HG03342 (cell line): ENCODE measurements around the gene FANK1.

Source experiments
- ATAC-seq: cut with Tn5 transposase; IDR thresholded peaks from one replicate; pipeline ENCODE4 v1.9.1; 2021; ENCODE audit warnings: mild to moderate bottlenecking, moderate library complexity; ENCODE audit not compliant: unreplicated experiment

The FANK1 gene

DNA sequence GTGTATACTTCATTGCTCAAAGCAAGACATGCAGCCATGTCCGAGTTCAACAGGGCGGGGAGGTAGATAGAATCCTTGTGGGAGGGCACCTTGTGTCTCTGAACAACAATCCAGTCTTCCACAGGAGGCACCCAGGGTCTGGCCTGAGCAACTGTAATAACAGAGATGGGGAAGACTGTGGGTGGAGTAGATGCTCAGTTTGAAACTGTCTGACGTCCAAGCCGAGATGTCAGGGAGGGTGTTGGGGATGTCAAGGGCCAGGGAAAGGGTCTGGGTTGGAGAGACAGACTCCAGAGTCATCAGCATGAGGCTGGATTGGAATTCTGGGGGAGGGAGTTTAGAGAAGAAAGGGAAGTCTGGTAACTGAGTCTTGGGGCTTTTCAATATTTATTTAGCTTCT is 88.0 kb downstream of the FANK1 start:
- no peak for ATAC-seq

DNA sequence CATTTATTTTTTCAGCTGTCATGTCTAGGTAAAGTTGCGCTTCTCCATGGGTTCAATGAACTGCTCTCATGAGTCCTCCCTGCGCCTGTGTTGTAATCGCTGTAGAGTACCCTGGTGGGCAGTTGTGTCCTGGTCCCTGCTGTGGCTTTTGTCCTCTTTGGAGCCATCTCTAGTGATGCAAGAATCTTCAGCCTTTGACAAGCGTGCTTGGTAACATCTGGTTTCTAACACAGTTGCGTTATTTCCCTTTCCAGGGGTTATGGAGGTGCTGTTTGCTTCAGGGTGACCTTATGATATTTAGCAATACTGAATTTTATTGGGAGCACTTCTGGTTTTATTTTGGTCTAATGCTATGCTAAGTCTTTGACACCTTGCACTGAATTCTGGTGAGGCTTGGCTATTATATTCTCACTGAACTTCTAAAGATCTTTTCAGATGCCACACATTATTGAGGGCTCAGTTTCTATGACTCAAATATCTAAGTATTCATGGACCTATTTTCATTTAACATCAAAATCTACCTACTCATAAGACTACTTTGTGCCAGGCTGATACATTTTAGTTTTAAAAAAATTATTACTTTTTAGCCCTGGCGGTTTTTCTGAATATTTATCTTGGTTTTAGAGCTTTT is 88.6 kb downstream of the FANK1 start:
- no peak for ATAC-seq

DNA sequence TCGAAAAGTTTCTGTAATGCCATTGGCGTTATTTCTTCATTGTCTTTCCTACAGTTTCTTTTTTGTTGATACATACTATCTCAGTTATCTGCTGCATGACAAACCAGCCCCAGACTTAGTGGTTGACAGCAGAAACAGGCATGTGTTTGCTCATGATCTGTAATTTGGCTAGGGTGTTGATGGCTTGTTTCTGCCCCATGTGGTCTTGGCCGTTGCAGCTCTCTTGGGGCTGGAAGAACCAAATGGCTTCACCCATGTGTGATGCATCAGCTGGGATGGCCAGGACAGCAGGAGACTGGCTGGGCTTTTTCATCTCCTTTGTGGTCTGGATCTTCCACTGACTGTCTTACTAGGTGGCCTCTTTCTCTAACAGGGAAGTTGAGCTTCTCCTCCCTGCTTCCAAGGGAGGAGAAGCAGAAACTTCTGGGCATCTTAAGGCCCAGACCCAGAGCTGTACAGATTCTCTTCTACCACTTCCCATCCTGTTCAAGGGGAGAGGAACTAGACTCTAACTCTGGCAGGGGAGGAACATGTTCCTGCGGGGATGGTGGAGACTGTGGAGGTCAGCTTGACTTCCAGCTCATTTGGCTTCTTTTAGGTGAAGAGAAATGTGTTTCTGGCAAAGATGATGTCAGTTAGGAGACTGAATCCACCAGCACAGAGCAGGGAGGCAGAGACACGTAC is 89.3 kb downstream of the FANK1 start:
- ATAC-seq = no peak

DNA sequence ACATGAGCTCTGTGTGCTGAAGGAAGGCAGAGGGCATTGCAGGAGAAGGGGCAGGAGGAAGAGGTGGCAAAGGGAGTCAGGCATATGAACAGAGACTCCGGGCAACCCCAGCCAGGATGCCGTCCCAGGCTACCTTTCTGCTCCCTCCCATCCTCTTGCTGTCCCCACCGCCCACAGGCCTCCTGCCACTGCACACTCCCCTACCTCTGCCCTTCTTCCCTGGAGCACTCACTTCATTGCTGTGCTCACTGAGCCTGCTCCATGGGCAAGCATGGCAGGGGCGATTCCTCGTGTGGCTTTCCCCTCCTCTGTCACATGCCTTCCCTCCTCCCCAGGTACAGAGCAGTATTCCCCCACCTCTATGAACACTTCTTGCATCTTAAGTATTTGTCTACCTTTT is 93.4 kb downstream of the FANK1 start:
- ATAC-seq = no peak

DNA sequence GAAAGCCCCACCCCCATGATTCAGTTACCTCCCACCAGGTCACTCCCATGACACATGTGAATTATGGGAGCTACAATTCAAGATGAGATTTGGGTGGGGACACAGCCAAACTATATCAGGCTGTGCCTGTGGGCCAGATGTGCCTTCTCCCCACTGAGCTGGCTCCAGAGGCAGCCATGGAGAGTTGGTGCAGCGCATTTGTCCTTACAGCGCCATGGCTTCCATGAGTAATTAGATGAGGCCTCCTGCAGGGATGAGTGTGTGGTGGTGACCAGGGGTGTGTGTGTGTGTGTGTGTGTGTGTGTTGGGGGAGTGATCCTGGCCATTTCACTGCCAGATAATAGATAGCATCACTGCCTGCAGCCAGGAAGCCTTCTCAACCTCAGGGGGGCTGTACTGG is 94.6 kb downstream of the FANK1 start:
- ATAC-seq = no peak

DNA sequence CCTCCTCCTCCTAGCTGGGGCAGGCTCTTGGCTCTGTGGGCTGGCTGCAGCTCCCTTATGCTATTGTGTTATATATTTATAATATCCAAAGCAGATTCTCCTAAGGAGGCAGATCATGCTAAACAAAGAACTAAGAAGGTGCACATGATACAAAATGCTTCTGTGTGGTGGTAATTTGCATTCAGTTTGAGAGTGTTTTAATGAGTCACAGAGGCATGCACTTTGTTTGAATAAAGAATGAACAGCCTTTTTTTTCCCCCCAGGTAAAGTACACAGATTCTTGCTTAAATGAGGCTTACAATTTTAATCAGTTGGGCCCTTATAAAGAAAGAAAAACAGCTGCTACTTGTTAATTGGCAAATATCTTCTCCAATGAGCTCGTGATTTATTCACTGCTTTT is 95.0 kb downstream of the FANK1 start:
- ATAC-seq = no peak

DNA sequence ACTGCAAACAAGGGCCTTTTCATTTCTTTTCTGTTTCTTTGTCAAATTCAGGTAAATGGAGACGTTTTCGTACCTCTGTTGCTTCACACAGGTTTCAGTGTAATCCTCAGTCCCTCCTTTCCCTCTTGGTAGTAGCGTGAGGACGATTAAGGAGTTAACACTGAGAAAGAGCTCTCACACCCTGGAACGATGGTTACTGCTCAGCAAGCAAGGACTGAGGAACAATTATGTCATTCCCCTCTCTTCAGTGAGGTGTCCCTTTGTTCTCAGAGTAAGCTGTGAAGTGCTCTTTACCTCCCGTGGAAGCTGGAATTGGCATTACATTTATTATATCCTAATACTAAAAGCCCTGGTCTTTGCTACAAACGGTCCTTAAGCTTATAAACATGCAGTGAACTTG is 95.9 kb downstream of the FANK1 start:
- no peak for ATAC-seq

DNA sequence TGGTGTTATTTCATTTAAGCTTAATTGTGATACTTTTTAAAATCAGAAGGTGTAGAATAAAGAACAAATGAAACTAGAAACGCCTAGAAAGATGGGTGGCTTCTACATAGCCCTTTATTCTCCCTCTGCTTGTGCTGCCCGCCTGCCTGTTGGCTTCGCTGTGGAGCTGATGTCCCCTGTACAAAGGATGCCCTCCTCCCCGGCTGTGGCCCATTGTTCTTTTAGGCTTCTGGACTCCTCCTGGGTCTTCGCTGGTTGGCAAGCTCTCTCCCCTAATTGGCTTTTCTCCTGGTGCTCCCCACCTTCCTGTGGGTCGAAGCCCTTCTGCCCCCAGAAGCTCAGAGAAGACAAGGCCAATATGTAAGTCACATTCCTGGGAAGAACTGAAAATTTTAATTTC is 98.2 kb downstream of the FANK1 start:
- no peak for ATAC-seq

DNA sequence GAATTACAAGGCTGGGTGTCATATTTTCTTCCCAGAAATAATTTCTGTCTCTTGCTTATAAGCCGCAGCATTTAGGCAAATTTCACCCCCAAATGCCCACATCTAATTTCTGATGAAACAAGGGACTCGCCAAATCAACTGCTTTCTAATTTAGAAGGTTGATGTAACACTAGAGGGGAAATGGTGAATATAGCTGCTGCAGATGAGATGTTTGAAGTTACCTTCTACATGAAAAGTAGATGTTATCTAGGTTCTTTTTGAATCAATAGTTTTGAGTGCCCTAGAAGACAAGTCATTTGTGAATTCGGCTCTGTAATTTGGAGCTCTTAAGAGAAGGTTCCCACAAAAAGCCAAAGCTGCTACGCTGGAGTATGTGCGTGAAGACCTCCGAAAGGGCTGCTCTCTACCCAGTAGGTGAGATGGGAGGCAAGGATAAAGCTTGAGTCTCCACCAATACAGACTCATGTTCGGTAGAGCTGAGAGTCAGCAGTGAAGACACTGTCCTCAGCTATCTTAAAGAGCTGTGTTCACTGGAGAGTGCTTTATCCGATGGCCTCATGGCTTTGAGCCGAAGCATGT is 99.5 kb downstream of the FANK1 start:
- ATAC-seq = no peak

DNA sequence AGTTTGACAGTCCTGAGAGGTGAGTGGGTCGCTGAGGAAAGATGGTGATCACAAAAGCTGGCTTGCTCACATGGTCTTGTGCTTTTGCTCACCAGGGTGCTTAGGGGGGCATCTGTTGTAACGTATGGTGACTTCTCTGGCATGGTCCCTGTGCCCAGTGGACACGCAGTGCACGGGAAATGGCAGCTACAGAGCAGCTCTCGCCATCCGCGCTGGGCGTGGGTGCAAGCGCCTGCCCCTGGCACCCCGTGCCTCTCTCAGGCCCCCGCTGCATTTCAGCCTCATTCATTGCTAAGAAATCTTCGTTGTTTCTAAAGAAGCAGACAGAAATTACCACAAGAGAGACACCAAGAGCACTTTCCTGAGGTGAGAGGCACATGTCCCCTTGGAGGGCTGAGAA is 101.2 kb downstream of the FANK1 start:
- no peak for ATAC-seq

DNA sequence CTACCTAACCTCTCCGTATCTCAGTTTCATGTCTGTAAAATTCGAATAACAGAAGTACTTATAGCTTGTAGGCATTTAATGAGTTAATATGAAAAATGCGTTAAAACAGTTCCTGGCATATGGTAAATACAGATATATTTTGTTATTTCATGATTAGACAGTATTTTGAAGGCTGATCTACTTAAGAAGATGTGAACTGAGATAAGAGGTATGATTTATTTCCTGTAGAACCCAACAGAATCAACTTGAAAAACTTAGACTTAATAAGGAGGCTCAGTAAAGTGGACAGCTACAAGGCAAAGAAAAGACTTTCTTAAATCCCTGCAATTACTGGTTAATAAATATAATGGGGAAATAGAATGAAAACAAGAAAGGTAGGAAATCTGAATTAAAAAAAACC is 103.3 kb downstream of the FANK1 start:
- ATAC-seq = no peak

DNA sequence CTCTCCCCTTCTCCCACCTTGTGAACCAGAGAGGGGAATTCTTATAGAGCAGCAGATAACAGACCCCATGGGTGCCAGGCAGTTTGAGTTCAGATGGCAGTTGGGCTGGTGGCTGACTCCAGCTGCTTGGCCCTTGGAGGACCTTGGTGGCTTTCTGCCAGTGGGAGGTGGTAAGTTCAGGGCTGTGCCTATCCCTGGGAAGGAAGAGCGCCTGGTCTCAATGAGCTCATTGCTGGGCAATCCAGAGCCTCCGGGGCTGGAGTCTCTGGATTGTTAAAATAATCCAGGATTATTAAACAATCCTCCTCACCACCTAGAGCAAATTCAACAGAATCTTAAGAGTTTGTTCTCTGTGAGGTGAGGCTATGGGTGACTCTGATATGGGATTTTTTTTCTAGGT is 105.2 kb downstream of the FANK1 start:
- ATAC-seq = no peak

DNA sequence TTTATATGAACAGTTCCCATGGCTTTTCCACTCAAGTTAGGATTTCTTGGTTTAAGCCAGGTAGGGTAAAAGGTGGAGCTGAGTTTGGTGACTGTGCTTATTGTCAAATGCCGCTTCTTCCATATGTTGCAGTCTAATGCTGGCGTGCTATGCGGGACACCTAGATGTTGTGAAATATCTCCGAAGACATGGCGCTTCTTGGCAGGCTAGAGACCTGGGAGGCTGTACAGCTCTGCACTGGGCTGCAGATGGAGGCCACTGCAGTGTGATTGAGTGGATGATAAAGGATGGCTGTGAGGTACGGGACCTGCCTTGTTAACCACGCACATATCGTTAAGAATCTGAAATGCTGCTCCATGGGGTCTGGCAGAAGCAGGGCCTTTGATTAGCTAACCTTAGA is 108.4 kb downstream of the FANK1 start:
- ATAC-seq = no peak

DNA sequence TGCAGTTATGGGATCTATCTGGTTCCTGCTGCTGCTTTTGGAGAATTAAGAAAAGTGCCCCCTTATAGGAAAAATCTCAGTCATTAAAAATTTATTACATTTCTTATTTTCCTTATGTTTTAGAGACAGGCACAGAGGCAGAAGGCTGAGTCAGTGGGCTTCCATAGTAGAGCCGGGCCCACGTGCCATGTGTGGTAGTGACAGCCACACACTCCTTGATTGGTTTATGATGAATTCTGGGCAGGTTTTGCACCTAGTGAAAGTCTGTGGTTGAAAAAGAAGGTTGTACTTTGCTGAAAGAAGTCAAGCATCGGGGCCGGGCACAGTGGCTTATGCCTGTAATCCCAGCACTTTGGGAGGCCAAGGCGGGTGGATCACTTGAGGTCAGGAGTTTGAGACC is 109.9 kb downstream of the FANK1 start:
- no peak for ATAC-seq

DNA sequence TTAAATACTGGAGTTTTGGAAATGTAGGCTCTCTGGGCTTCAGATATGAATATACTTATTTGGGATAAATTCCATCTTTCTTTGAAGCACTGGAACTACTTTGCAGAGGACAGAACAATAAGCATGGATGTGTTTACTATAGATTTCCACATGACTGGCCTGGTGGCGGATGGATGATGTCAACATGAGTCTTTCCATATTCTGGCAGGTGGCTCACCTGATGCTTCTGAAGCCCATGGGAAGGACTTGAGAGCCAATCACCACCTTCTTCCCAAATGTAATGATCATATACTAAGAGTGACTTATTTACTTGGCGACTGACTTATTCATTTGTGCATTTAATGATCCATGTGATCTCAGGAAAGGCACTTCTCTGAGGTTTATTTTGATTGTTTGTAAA is 110.5 kb downstream of the FANK1 start:
- ATAC-seq = no peak

DNA sequence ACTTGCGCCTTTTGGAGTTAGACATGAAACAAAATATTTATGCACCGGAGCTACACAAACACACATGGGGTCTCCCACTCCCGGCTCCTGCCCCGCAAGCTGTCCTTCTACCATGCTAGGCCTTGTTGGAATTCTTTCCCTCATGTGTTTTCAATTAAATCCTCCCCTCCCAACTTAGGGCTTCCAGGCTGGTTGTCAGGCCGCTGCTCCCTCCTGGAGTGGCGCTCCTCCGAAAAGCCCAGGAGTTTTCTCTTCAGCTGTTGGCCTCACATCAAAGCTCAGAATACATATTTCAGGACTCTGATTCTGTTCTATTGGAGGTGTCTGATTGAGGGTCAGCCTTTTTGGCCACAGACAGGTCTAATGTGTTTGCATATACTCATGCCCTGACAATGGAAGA is 113.3 kb downstream of the FANK1 start:
- no peak for ATAC-seq

DNA sequence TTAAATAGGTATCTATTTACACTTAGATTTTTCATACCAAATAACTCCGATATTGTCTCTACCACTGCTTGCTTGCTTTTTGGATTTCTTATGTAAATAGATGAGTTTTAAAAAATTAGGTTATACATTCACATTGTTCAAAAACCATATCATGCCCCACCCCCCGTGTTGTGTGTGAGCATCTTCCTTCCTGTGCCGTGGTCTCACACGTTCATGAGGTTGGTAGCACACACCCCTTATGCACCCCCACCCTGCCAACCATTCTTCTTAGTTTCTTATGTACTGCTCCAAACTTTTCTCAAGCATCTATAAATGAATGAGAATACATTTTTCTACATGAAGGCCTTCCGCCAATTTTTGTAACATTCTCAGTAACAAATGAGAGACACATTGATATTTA is 115.6 kb downstream of the FANK1 start:
- ATAC-seq = no peak

DNA sequence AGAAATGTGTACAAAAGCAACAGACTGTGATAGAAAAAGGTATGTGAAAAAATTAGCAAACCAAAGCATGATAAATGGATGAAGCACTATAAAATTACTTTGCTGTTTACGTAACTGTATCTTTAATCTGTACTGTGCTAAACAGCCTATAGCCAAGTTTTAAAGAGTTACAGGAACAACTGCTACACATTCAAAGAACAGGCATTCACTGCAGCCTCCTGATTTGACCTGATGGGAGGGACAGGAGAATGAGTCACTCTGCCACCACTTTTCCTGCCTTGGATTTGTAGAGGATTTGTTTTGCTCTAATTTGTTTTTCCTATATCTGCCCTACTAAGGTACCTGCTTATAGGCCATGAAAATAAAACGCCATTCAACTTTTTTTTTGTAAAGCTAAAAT is 116.1 kb downstream of the FANK1 start:
- no peak for ATAC-seq

DNA sequence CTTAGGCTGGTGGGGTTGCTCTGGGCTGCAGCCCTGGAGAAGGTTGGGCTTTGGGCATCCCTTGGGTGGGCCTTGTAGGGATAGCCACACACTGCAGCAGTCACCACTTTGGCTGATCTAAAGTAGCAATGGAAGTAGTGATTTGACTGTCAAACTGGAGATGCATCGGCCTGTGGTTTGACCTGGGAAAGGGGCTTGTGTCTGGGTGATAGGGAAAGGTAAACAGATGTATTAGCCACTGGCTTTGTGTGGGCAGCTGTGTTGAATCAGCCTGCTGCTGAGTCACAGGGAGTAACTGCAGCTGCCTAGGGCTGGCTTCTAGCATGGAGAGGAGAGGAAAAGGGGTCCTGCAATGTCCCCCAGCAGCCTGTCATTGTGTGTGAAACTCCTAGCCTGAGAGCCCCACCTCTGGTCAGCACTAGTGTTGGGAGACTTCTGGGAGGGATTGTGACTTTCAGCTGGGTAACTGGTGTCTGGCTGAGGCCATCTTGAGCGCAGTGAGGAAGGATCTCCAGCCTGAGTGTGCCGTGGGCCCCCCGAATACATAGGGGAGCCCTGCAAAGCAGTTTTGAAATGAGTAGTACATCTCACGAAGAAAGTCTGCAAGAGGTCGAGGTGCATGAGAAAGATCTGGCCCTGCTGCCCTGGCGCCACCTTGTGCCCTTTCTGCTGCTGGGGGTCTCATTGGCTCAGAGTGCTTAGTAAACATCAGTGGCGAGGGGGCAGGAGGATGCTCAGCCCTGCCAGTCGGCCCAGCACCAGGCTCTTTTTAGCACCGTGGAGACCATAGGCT is 117.3 kb downstream of the FANK1 start:
- ATAC-seq = no peak

DNA sequence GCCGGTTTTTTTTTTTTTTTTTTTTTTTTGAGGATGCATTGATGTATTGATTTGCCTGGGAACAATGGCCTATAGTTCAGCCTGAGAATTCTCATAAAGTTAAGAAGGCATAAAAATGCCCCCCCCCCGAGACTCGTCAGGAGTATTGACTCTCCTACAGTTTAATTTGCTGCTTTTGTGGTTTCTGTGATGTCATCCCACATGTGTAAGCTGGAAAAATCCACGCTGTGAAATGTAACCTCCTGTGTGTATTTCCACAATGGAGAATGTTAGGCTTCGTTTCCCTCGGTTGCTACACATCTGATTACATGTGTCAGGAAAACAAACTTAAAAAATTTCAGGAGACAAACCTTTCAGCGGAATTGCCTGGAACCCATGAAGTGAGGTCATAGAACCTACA is 117.9 kb downstream of the FANK1 start:
- no peak for ATAC-seq

DNA sequence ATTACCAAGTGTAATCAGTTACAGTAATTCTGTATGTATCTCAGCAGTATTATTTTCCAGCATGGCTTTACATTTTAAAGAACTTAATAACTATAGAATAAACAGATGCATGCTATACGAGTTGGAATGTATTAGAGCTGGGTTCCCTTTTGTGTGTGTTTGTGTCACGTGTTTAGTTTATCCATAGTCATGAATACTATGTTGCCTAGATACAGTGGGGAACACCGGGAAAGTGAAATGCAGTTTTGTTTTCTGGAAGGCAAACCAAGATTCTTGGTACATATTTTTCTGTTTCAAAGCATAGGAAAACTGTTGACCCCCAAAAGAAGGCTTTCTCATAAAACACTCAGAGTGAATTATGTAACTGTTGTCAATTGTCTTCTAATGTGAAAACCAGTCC is 119.0 kb downstream of the FANK1 start:
- no peak for ATAC-seq
